Activated B cell treated with CpG ODN at 0.5 μM for 24 hours (primary cell): Measurements from ENCODE around the gene TMEM129. TPM values are rescaled to one million over a fixed set of nuclear protein-coding genes. Genes with fewer than 3 reads are reported as not detected.

ENCODE experiments used
- ATAC-seq: fragments of 200-7000 bp; cut with Tn5 transposase; one replicate; pipeline ENCODE4 v1.10.0; 2021; ENCODE audit warnings: low read depth, mild to moderate bottlenecking, moderate library complexity
- CTCF ChIA-PET: fragments of 350-600 bp; sonication (Branson Sonifier 250); formaldehyde crosslinking; loops from one replicate; lab custom pipeline; 2021; ENCODE audit warnings: antibody characterized with exemption; lab: Charles Lee
- POLR2A ChIA-PET: fragments of 350-600 bp; sonication (Branson Sonifier 250); formaldehyde crosslinking; loops from one replicate; lab custom pipeline; 2021; ENCODE audit warnings: antibody characterized with exemption; lab: Charles Lee
- DNase-seq: peaks from one replicate; pipeline ENCODE4 v3.0.0; 2022
- H3K27ac Mint-ChIP-seq: one replicate; pipeline ENCODE4 v1.8.0; 2020; ENCODE audit warnings: mixed read lengths
- H3K27me3 Mint-ChIP-seq: one replicate; pipeline ENCODE4 v1.8.0; 2021; ENCODE audit warnings: mixed read lengths
- H3K36me3 Mint-ChIP-seq: one replicate; pipeline ENCODE4 v1.8.0; 2021; ENCODE audit warnings: low read depth, mixed read lengths
- H3K4me1 Mint-ChIP-seq: one replicate; pipeline ENCODE4 v1.8.0; 2021; ENCODE audit warnings: mixed read lengths
- H3K4me3 Mint-ChIP-seq: one replicate; pipeline ENCODE4 v1.8.0; 2020; ENCODE audit warnings: mild to moderate bottlenecking, mixed read lengths
- H3K9me3 Mint-ChIP-seq: one replicate; pipeline ENCODE4 v1.8.0; 2020; ENCODE audit warnings: mixed read lengths
- CTCF ChIP-seq: fragments of 200-600 bp; IDR thresholded peaks from one replicate; pipeline ENCODE4 v1.8.0; 2022; ENCODE audit warnings: antibody characterized with exemption, mild to moderate bottlenecking
- intact Hi-C: fragments of 100-400 bp; cut with micrococcal nuclease; formaldehyde crosslinking; loops from one replicate; pipeline ENCODE4 v1.15.1; 2024
- total RNA-seq: library from RNA; stranded (reverse); gene quantifications from 2 replicates; pipeline ENCODE4 v1.2.3, GENCODE V29; 2022

Gene TMEM129
- total RNA-seq, 1 donor from 2014 or later: 23.7 TPM

GRCh38 chr4:1716065-1716945, 4.8 kb downstream of the TMEM129 start:
- TF ChIP-seq CTCF: no peak
- Mint-ChIP-seq H3K4me1 (peaks cover 65% of the 10 kb centered on the region), H3K27me3 (no peaks in the 10 kb centered on the region), H3K9me3 (no peaks in the 10 kb centered on the region), H3K36me3 (peaks cover 25% of the 10 kb centered on the region), H3K27ac (peak overlapping the region; percentile 93), H3K4me3 (no peak overlapping the region)
- POLR2A ChIA-PET: no interaction called here
- intact Hi-C loops: loop anchor here (10.0 kb wide), 1 partner anchor 1358 kb away; the partner anchor contains the start of genes HTT and HTT-AS
- DNase-seq (no peak), ATAC-seq (no peak)
- CTCF ChIA-PET: no interaction called here

GRCh38 chr4:1715002-1715758, 5.9 kb downstream of the TMEM129 start:
- Mint-ChIP-seq H3K9me3 (no peaks in the 10 kb centered on the region), H3K4me3 (peak overlapping the region; percentile 94), H3K27ac (peak overlapping the region; percentile 93), H3K36me3 (peaks cover 32% of the 10 kb centered on the region), H3K27me3 (no peaks in the 10 kb centered on the region), H3K4me1 (peaks cover 76% of the 10 kb centered on the region)
- no peak for ATAC-seq
- CTCF ChIA-PET: interaction anchor here (4.2 kb wide), 1 partner anchor 22 kb away, joined by 30 read pairs; no protein-coding TSS in a partner anchor
- DNase-seq: no peak
- POLR2A ChIA-PET: interaction anchor here (4.2 kb wide), 1 partner anchor 8 kb away, joined by 138 read pairs; the partner anchor contains the start of genes TACC3 and TMEM129
- intact Hi-C loops: loop anchor here (10.0 kb wide), 1 partner anchor 1360 kb away; the partner anchor contains the start of genes HTT and HTT-AS
- no peak for TF ChIP-seq CTCF

DNA sequence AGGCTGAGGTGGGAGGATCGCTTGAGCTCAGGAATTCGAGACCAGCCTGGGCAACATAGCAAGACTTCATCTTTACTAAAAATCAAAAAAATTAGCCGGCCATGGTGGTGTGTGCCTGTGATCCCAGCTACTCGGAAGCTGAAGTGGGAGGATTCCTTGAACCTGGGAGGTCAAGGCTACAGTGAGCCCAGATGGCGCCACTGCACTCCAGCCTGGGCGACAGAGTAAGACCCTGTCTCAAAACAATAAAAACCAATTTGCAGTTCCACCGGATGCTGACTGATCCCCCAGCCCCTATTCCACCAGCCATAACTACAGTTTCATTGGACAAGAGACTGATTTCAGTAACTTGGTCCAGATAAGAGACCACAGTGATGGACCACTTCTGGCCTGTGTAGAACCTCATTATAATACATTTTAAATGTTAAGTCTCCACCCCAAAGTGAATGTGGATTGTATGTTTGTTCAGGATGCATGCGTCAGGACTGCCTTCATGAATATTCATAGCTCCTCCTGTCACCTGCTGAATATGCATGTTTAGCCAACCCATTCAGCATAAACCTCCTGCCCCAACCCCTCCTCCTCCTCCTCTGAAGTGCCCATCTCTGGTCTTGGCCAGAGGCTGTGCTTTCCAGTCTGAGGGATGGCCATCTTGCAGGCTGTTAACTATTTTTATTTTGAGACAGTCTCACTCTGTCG, 6.7 kb downstream of the TMEM129 start:
- DNase-seq (no peak), ATAC-seq (no peak)
- Mint-ChIP-seq H3K4me3 (peak overlapping the region; percentile 94), H3K27me3 (no peaks in the 10 kb centered on the region), H3K4me1 (peaks cover 75% of the 10 kb centered on the region), H3K36me3 (peaks cover 38% of the 10 kb centered on the region), H3K27ac (peak overlapping the region; percentile 93), H3K9me3 (no peaks in the 10 kb centered on the region)
- POLR2A ChIA-PET: interaction anchor here (0.9 to 4.2 kb wide), 2 partner anchors 9 to 21 kb away, joined by 4 to 138 read pairs; partner anchors contain the start of genes TACC3 and TMEM129
- intact Hi-C loops: loop anchor here (10.0 kb wide), 1 partner anchor 1360 kb away; the partner anchor contains the start of genes HTT and HTT-AS
- CTCF ChIA-PET: interaction anchor here (4.2 kb wide), 1 partner anchor 21 kb away, joined by 30 read pairs; no protein-coding TSS in a partner anchor
- TF ChIP-seq CTCF: no peak

- Mint-ChIP-seq H3K36me3 (peaks cover 38% of the 10 kb centered on the region), H3K9me3 (no peaks in the 10 kb centered on the region), H3K27me3 (no peaks in the 10 kb centered on the region), H3K4me3 (peak overlapping the region; percentile 94), H3K27ac (peak overlapping the region; percentile 93), H3K4me1 (peaks cover 78% of the 10 kb centered on the region)
- TF ChIP-seq CTCF: no peak
- CTCF ChIA-PET: interaction anchor here (1.1 to 4.2 kb wide), 2 partner anchors 8 to 20 kb away, joined by 3 to 30 read pairs; partner anchors contain the start of genes TACC3 and TMEM129
- DNase-seq (no peak), ATAC-seq (no peak)
- POLR2A ChIA-PET: interaction anchor here (0.8 to 4.2 kb wide), 7 partner anchors 10 to 367 kb away, joined by 3 to 138 read pairs (median 4); partner anchors contain the start of genes FAM53A, TACC3, TMEM129 and UVSSA
- intact Hi-C loops: loop anchor here (2.0 to 10.0 kb wide), 2 partner anchors 14 to 1362 kb away; partner anchors contain the start of genes HTT and HTT-AS
Observed at GRCh38 chr4:1713003-1713851, 7.9 kb downstream of the TMEM129 start.
